Measurements from ENCODE around the gene KCP. TPM values are rescaled to one million over a fixed set of nuclear protein-coding genes. Genes with fewer than 3 reads are reported as not detected.

KCP gene
- polyA plus RNA-seq, 1 of the 3 experiments (the other 2 are of a cell fraction), result not detected

DNA sequence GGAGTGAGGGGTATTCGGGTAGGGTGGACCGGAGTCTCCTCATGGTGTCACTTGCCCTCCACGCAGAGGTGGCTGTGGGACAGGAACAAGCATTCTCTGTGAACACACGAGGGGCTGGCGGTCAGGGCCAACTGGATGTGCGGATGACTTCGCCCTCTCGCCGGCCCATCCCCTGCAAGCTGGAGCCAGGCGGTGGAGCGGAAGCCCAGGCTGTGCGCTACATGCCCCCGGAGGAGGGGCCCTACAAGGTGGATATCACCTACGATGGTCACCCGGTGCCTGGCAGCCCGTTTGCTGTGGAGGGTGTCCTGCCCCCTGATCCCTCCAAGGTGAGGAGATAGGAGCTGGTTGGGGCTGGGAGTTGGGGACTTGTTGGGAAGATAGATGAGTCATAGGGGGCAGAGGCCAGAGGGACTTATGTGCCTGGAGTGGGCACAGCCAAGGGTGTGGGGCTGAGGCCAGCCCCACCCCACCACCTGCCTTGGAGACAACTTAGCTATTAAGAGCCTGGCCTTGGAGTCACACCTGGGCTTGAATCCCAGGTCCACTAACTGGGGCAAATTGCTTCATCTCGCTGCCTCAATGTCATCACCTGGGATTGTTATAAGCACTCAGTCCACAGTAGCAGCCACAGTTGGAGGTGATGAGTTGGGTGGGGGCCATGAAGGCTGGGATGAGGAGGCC lies 66.4 kb downstream of the KCP start:
- WGBS (ENCODE audit: low lambda C conversion rate), result 94% methylated on average over 17 of the region's 17 CpGs
- no peak for DNase-seq
- no peaks in the 10 kb centered on the region for H3K9me2 ChIP-seq
- H3K9ac ChIP-seq, result no peak overlapping the region
- peaks cover 7% of the 10 kb centered on the region for H3F3A ChIP-seq (replicated peaks; ENCODE audit: insufficient read depth)
- peaks cover 75 to 92% of the 10 kb centered on the region in 2 experiments for H3K36me3 ChIP-seq (replicated peaks in 1 of 2; ENCODE audit: control insufficient read depth in 1 of 2, insufficient read depth in 2 of 2, low read length in 1 of 2)
- H3K4me2 ChIP-seq, result no peak overlapping the region
- ChIA-PET POLR2A (no interaction called here), CTCF (interaction anchor here (1.4 kb wide), 1 partner anchor 11 kb away, joined by 4 read pairs; no protein-coding TSS in a partner anchor)
- H3K9me3 ChIP-seq, result no peaks in the 10 kb centered on the region
- H3K27me3 ChIP-seq (ENCODE audit: insufficient read depth), result no peaks in the 10 kb centered on the region
- no peak overlapping the region for H2AFZ ChIP-seq (ENCODE audit: low read depth)
- peaks cover 63% of the 10 kb centered on the region for H4K20me1 ChIP-seq (ENCODE audit: insufficient read depth)
- TF ChIP-seq CHD2 (IDR thresholded peaks at IDR 0.05; ENCODE audit: low read length, partially characterized antibody) (no peak), ELF1 (IDR thresholded peaks at IDR 0.05) (no peak), REST (IDR thresholded peaks at IDR 0.05; ENCODE audit: low read depth, low read length) (no peak), RFX5 (IDR thresholded peaks at IDR 0.05; ENCODE audit: low read length) (no peak), FOXJ3 (CRISPR knock-in tag; IDR thresholded peaks at IDR 0.05) (no peak), MXI1 (IDR thresholded peaks at IDR 0.05; ENCODE audit: low read depth, low read length) (no peak), TEAD4 (IDR thresholded peaks at IDR 0.05; ENCODE audit: borderline replicate concordance, insufficient read depth) (no peak), MEF2A (IDR thresholded peaks at IDR 0.05; ENCODE audit: borderline replicate concordance, low read depth) (no peak), MAX (IDR thresholded peaks at IDR 0.05; ENCODE audit: low read depth) (no peak), JUND (IDR thresholded peaks at IDR 0.05) (no peak), RXRA (IDR thresholded peaks at IDR 0.05; ENCODE audit: borderline replicate concordance, low read depth) (no peak), GATA2 (CRISPR knock-in tag; IDR thresholded peaks at IDR 0.05) (no peak)
- TF ChIP-seq, protein P1, sequence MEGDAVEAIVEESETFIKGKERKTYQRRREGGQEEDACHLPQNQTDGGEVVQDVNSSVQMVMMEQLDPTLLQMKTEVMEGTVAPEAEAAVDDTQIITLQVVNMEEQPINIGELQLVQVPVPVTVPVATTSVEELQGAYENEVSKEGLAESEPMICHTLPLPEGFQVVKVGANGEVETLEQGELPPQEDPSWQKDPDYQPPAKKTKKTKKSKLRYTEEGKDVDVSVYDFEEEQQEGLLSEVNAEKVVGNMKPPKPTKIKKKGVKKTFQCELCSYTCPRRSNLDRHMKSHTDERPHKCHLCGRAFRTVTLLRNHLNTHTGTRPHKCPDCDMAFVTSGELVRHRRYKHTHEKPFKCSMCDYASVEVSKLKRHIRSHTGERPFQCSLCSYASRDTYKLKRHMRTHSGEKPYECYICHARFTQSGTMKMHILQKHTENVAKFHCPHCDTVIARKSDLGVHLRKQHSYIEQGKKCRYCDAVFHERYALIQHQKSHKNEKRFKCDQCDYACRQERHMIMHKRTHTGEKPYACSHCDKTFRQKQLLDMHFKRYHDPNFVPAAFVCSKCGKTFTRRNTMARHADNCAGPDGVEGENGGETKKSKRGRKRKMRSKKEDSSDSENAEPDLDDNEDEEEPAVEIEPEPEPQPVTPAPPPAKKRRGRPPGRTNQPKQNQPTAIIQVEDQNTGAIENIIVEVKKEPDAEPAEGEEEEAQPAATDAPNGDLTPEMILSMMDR (IDR thresholded peaks at IDR 0.05), result no peak
- no peaks in the 10 kb centered on the region for H3K4me1 ChIP-seq (ENCODE audit: control insufficient read depth in 1 of 2, insufficient read depth in 2 of 2, low read depth in 1 of 2, low read length in 1 of 2)
- peaks cover 14% of the 10 kb centered on the region; the same call in 1 of the 2 replicates for H3K79me2 ChIP-seq (ENCODE audit: insufficient read depth)
- H3K4me3 ChIP-seq (ENCODE audit: low read depth in 2 of 2, low read length in 1 of 2), result no peak overlapping the region
- no peak overlapping the region; a peak in 1 of 4 replicates for H3K27ac ChIP-seq (ENCODE audit: low read depth in 2 of 2, low read length in 1 of 2)

Data from SK-N-SH (cell line).